HG02571 (cell line): ENCODE measurements around the gene GTF3C2.
"Not testable (repeated sequence)": the region's sequence is repeated elsewhere in the genome, so short reads cannot be mapped to it uniquely, and the experiment has no call there.

Source experiments
- ATAC-seq: cut with Tn5 transposase; IDR thresholded peaks from one replicate; pipeline ENCODE4 v1.9.1; 2021; ENCODE audit warnings: mild to moderate bottlenecking, moderate library complexity; ENCODE audit not compliant: unreplicated experiment

Gene GTF3C2

GRCh38 chr2:27375513-27376099 is 19.0 kb upstream of the GTF3C2 start:
- no peak for ATAC-seq

GRCh38 chr2:27373567-27373966 is 17.0 kb upstream of the GTF3C2 start:
- no peak for ATAC-seq

GRCh38 chr2:27372937-27373336 is 16.4 kb upstream of the GTF3C2 start:
- no peak for ATAC-seq

GRCh38 chr2:27370816-27371620 is 14.5 kb upstream of the GTF3C2 start:
- ATAC-seq: peak; percentile 22

GRCh38 chr2:27370026-27370815 is 13.7 kb upstream of the GTF3C2 start, which contains the start of the genes EIF2B4 and SNX17:
TSS of gene EIF2B4 (minus strand) at chr2:27370338. CDS start at chr2:27370314, 24 bp downstream.
TSS of gene SNX17 (plus strand) at chr2:27370616. CDS start at chr2:27370744, 128 bp downstream.
- ATAC-seq: peak; percentile 91

- peak; percentile 11 for ATAC-seq
Measured at GRCh38 chr2:27369471-27370025, 13.0 kb upstream of the GTF3C2 start.

- ATAC-seq: no peak
Measured at GRCh38 chr2:27363933-27364332, 7.4 kb upstream of the GTF3C2 start.

GRCh38 chr2:27362678-27363420 is 6.3 kb upstream of the GTF3C2 start:
- no peak for ATAC-seq

- ATAC-seq: peak; percentile 25
Measured at GRCh38 chr2:27356056-27356381, 545 bp downstream of the GTF3C2 start.

GRCh38 chr2:27354597-27354927 is 2.0 kb downstream of the GTF3C2 start:
- no peak for ATAC-seq

GRCh38 chr2:27353762-27354596 is 2.6 kb downstream of the GTF3C2 start:
- ATAC-seq: no peak

GRCh38 chr2:27353386-27353761 is 3.2 kb downstream of the GTF3C2 start:
- not testable (repeated sequence) for ATAC-seq

- no peak for ATAC-seq
Measured at GRCh38 chr2:27351802-27352598, 4.6 kb downstream of the GTF3C2 start.

GRCh38 chr2:27350106-27350693 is 6.4 kb downstream of the GTF3C2 start:
- ATAC-seq: no peak

GRCh38 chr2:27347641-27348040 is 8.9 kb downstream of the GTF3C2 start:
- ATAC-seq: no peak

- ATAC-seq: no peak
Measured at GRCh38 chr2:27336173-27336572, 20.4 kb downstream of the GTF3C2 start.

- no peak for ATAC-seq
Measured at GRCh38 chr2:27335311-27335710, 21.3 kb downstream of the GTF3C2 start.

- no peak for ATAC-seq
Measured at GRCh38 chr2:27324720-27325119, 31.8 kb downstream of the GTF3C2 start.
